Tibial artery (tissue), 4 donors: ENCODE data around the gene CAMTA1.

Experiments used
- DNase-seq, 2 donors: peaks; one replicate each; pipeline ENCODE4 v3.0.0-alpha.2; 2019
- H3K27ac ChIP-seq, 2 donors: fragments of 200-600 bp; sonication (generic) in 1 of 2; 1 replicate in 1 of 2; 2 replicates in 1 of 2; pipeline ENCODE4 v1.5.1; 2018 to 2019; ENCODE audit warnings: mild to moderate bottlenecking in 1 of 2
- H3K27me3 ChIP-seq, 2 donors: fragments of 200-600 bp; sonication (generic) in 1 of 2; one replicate each; pipeline versions ENCODE4 v1.5.1 to v1.6.0; 2016 to 2019
- H3K36me3 ChIP-seq, 3 donors: fragments of 200-600 bp; sonication (generic) in 2 of 3; one replicate each; pipeline ENCODE4 v1.5.1; 2016 to 2019; ENCODE audit warnings: mild to moderate bottlenecking in 2 of 3
- H3K4me1 ChIP-seq, 4 donors: fragments of 200-600 bp; sonication (generic) in 2 of 4; 1 replicate in 3 of 4; 2 replicates in 1 of 4; pipeline ENCODE4 v1.5.1; 2016 to 2019
- H3K4me3 ChIP-seq, 2 donors: fragments of 200-600 bp; sonication (generic) in 1 of 2; 1 replicate in 1 of 2; 2 replicates in 1 of 2; pipeline ENCODE4 v1.5.1; 2018 to 2019; ENCODE audit warnings: mild to moderate bottlenecking in 2 of 2
- H3K9me3 ChIP-seq, 3 donors: fragments of 200-600 bp; sonication (generic) in 1 of 3; one replicate each; pipeline ENCODE4 v1.5.1; 2016 to 2019
- intact Hi-C: fragments of 100-400 bp; cut with DNase I; formaldehyde crosslinking; loops from one replicate; pipeline ENCODE4 v1.15.0; 2023; ENCODE audit warnings: low total_unique reads
- TF ChIP-seq, protein P1 (sequence below), 2 experiments: fragments of 200-600 bp in 1 of 2; fragments of 450-650 bp in 1 of 2; IDR thresholded peaks; one replicate each; pipeline ENCODE4 v1.5.1; 2017 to 2019; ENCODE audit warnings: antibody characterized with exemption in 2 of 2, mild to moderate bottlenecking in 1 of 2, moderate library complexity in 1 of 2

The CAMTA1 gene

DNA sequence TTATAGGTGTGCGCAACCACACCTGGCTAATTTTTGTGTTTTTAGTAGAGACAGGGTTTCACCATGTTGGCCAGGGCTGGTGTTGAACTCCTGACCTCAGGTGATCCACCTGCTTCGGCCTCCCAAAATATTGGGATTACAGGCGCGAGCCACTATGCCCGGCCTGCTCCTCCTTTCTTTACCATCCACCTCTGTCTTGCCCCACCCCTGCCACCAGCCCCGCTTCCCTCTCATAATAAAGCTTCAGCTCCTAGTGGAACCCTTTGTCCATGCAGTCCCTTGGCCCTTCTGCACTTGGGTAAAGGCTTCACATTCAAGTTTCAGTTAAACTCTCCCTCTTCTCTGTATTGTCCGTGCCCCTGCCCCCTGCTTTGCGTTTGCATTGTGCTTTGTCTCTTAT lies 120.1 kb downstream of the CAMTA1 start:
- peaks cover 0 to 16% (median 0%) of the 10 kb centered on the region in 4 donors for H3K4me1 ChIP-seq
- H3K9me3 ChIP-seq, result no peaks in the 10 kb centered on the region
- peaks cover 0 to 7% of the 10 kb centered on the region in 2 donors for H3K27me3 ChIP-seq
- intact Hi-C loops, result no loop called here
- H3K4me3 ChIP-seq, result no peak overlapping the region
- DNase-seq, result no peak
- TF ChIP-seq, protein P1, sequence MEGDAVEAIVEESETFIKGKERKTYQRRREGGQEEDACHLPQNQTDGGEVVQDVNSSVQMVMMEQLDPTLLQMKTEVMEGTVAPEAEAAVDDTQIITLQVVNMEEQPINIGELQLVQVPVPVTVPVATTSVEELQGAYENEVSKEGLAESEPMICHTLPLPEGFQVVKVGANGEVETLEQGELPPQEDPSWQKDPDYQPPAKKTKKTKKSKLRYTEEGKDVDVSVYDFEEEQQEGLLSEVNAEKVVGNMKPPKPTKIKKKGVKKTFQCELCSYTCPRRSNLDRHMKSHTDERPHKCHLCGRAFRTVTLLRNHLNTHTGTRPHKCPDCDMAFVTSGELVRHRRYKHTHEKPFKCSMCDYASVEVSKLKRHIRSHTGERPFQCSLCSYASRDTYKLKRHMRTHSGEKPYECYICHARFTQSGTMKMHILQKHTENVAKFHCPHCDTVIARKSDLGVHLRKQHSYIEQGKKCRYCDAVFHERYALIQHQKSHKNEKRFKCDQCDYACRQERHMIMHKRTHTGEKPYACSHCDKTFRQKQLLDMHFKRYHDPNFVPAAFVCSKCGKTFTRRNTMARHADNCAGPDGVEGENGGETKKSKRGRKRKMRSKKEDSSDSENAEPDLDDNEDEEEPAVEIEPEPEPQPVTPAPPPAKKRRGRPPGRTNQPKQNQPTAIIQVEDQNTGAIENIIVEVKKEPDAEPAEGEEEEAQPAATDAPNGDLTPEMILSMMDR (IDR thresholded peaks at IDR 0.05), result no peak
- H3K27ac ChIP-seq, result no peak overlapping the region
- H3K36me3 ChIP-seq, result no peaks in the 10 kb centered on the region

DNA sequence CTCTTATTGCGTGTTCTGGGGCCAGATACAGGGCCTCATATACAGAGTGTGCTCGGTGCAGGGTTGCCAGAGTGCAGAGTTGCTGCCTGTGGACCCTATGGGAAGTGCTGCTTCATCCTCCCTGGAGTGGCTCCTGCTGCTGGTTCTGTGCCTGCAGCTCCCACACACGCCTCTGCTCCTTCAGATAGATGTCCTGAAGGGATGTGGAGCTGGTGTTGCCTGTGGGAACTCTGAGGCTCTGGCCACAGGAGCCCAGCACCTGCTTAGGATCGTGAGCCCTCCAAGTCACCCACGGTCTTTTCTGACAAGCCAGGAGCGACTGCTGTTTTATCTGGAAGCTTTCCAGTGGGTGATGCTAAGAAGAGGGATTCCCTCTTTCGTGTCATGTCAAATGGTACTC lies 120.5 kb downstream of the CAMTA1 start:
- H3K27me3 ChIP-seq, result peaks cover 0 to 11% of the 10 kb centered on the region in 2 donors
- H3K9me3 ChIP-seq, result no peaks in the 10 kb centered on the region
- no peaks in the 10 kb centered on the region for H3K36me3 ChIP-seq
- H3K4me1 ChIP-seq, result peaks cover 0 to 16% (median 0%) of the 10 kb centered on the region in 4 donors
- TF ChIP-seq, protein P1 (IDR thresholded peaks at IDR 0.05), result no peak
- intact Hi-C loops, result no loop called here
- no peak overlapping the region for H3K4me3 ChIP-seq
- H3K27ac ChIP-seq, result no peak overlapping the region
- no peak for DNase-seq

DNA sequence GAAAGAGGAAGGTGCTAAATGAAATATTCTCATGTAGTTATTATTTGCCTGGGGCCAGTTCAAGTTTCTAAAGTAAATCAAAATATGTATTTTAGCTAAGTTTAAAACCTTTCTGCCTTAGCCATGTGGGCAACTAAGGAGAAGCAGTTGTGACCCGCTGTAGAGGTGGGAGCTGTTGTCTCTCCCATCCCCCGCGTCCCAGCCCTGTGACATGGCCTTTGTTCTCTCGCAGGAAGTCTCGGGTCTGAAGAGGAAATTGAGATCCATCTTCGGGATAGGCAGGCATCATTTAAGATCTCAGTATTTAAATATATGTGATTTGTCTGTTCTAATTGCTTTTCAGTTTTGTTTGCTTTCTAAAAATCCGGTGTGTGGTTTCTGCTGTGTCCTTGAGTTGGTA lies 121.5 kb downstream of the CAMTA1 start:
- intact Hi-C loops, result no loop called here
- Histone ChIP-seq H3K4me3 (no peak overlapping the region), H3K27me3 (peaks cover 0 to 20% of the 10 kb centered on the region in 2 donors), H3K9me3 (no peaks in the 10 kb centered on the region), H3K4me1 (peaks cover 0 to 16% (median 0%) of the 10 kb centered on the region in 4 donors), H3K36me3 (no peaks in the 10 kb centered on the region), H3K27ac (no peak overlapping the region)
- TF ChIP-seq, protein P1 (IDR thresholded peaks at IDR 0.05), result no peak
- no peak for DNase-seq

DNA sequence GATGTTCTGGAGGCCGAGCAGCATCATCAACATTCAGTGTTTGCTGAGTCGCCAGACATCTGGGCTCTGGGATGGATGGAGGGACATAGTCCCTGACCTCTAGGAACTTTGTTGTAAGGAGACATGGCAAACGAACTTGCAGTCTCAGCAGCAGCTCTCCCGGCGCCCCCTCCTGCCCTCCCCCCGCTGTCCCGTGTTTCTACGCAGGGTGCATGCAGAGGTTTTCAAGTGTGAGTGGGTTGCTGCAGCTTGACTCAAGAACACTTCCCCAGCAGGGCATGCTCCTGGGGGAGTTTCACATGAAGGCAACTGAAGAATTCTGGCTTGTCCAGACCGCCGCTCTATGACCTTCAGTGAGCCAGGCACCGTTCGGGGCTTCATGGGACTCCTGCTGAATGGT lies 121.9 kb downstream of the CAMTA1 start:
- H3K4me3 ChIP-seq, result no peak overlapping the region
- H3K4me1 ChIP-seq, result peaks cover 0 to 19% (median under 1%) of the 10 kb centered on the region in 4 donors
- H3K27ac ChIP-seq, result no peak overlapping the region
- no peaks in the 10 kb centered on the region for H3K36me3 ChIP-seq
- no peaks in the 10 kb centered on the region for H3K9me3 ChIP-seq
- intact Hi-C loops, result no loop called here
- peaks cover 0 to 22% of the 10 kb centered on the region in 2 donors for H3K27me3 ChIP-seq
- DNase-seq, result no peak
- TF ChIP-seq, protein P1 (IDR thresholded peaks at IDR 0.05), result no peak

DNA sequence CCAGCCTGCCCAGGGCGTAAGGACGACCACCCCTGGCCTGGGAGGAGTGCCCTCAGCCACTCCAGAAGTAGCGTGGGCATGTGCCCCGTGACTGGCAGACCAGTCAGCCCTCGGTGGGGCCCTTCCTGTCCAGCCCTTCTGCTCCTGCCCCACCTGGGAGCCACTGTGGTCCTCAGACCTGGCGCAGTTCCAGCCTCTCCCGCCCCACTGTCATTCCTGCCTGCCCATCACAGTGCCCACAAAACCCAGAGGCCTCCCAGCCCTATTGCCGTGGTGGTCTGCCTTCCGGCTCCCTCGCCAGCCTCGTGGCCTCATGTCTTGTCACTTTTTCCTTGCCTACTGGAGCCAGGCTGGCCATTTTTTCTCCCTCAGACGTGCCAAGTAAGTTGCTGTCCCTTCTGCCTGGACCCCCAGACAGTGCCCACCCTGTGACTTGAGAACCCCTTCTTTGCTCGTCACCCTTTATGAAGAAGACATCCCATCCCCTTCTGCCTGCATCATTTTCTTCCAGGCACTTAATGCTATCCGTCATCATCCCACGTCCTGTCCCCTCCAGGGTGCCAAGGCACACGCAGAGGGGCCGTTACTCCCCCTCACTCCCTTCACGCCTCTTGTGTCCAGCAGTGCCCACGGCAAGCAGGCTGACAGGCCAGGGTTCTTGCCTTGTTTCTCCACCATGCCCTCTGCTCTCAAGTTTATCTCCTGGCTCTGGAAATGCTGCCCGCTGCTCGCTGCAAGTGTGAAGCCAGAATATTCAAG lies 122.6 kb downstream of the CAMTA1 start:
- H3K4me1 ChIP-seq, result peaks cover 0 to 25% (median 3%) of the 10 kb centered on the region in 4 donors
- H3K36me3 ChIP-seq, result no peaks in the 10 kb centered on the region
- no peak overlapping the region for H3K4me3 ChIP-seq
- TF ChIP-seq, protein P1 (IDR thresholded peaks at IDR 0.05), result no peak
- H3K27me3 ChIP-seq, result peaks cover 0 to 27% of the 10 kb centered on the region in 2 donors
- intact Hi-C loops, result no loop called here
- H3K9me3 ChIP-seq, result no peaks in the 10 kb centered on the region
- DNase-seq, result no peak
- H3K27ac ChIP-seq, result no peak overlapping the region
